Measurements from ENCODE around the gene FNDC8. TPM values are rescaled to one million over a fixed set of nuclear protein-coding genes. Genes with fewer than 3 reads are reported as not detected.

The FNDC8 gene
- total and polyA plus RNA-seq, 2 of the 8 experiments (the other 6 are each of a cell fraction or from before 2014, with no cell fraction given) = not detected

DNA sequence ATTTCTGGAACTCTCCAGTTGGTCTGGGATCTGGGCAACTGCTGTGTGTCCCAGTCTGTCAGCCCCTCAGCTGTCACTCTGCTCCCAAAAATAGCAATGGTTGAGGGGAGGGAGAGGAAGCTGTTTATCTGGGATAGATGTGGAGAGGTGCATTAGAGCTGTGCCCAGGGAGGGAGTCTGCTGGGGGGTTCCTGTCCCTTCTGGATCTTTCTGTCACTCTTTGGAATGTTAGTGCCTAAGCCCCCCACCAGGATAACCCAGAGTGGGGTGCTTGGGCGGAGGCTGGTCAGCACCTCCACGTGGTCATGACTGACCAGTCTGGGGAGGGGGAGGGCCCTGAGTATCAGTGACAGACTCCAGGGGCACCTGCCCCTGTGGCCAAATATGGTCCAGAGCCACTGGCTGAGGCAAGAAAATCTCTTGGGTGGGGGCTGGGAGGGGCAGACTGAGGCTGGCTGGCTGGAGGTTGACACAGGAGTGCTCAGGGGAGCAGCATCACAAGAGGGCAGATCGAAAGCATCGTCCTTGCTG lies 26.0 kb downstream of the FNDC8 start, which contains the start of gene UNC45B (continued):
- TF ChIP-seq HDAC6 (IDR thresholded peaks at IDR 0.05; ENCODE audit: low read depth, low read length) = no peak
- no peak for TF ChIP-seq SRF (IDR thresholded peaks at IDR 0.05; ENCODE audit: low read depth, low read length)
- no peak for TF ChIP-seq POLR2A (IDR thresholded peaks at IDR 0.05; ENCODE audit: control extremely low read depth in 1 of 2, low read depth in 2 of 2, low read length in 2 of 2)
- no peak for TF ChIP-seq TBP (IDR thresholded peaks at IDR 0.05; ENCODE audit: low read depth, low read length)
- TF ChIP-seq SUZ12 (IDR thresholded peaks at IDR 0.05; ENCODE audit: low read length) = no peak
- no peak for TF ChIP-seq ASH2L (IDR thresholded peaks at IDR 0.05; ENCODE audit: low read length)
- TF ChIP-seq CTBP2 (IDR thresholded peaks at IDR 0.05; ENCODE audit: borderline replicate concordance, insufficient read depth, insufficient read length, low read length) = no peak
- TF ChIP-seq SIN3A (conservative IDR thresholded peaks at IDR 0.05 in 1 of 2, IDR thresholded peaks at IDR 0.05 in 1 of 2; ENCODE audit: low read depth in 1 of 2, low read length in 2 of 2) = no peak
- no peak for TF ChIP-seq SP4 (IDR thresholded peaks at IDR 0.05; ENCODE audit: low read length)
